Measurements from ENCODE around the gene TMEM207. TPM values are rescaled to one million over a fixed set of nuclear protein-coding genes. Genes with fewer than 3 reads are reported as not detected.

The TMEM207 gene
- total RNA-seq, result not detected
- long read RNA-seq, result 0 reads

GRCh38 chr3:190449801-190450200 lies at the start of gene TMEM207:
Gene TMEM207, minus strand, starts transcription at chr3:190449901. Its CDS starts 92 bp downstream, at chr3:190449809.
- no peak for ATAC-seq
- intact Hi-C loops (cut with DNase I), result no loop called here
- no peaks in the 10 kb centered on the region for H3K36me3 ChIP-seq
- H3K4me1 ChIP-seq, result no peaks in the 10 kb centered on the region
- H3K9me3 ChIP-seq, result no peaks in the 10 kb centered on the region
- DNase-seq, result no peak
- H3K27me3 ChIP-seq (ENCODE audit: low read depth), result no peaks in the 10 kb centered on the region
- no peak for TF ChIP-seq CTCF (IDR thresholded peaks at IDR 0.05)
- no peak within 1 kb of the TSS for H3K27ac ChIP-seq
- no peak within 1 kb of the TSS for H3K4me3 ChIP-seq

- no peaks in the 10 kb centered on the region for H3K9me3 ChIP-seq
- no peak overlapping the region for H3K4me3 ChIP-seq
- ATAC-seq, result no peak
- intact Hi-C loops (cut with DNase I), result no loop called here
- H3K4me1 ChIP-seq, result no peaks in the 10 kb centered on the region
- no peak for TF ChIP-seq CTCF (IDR thresholded peaks at IDR 0.05)
- no peaks in the 10 kb centered on the region for H3K27me3 ChIP-seq (ENCODE audit: low read depth)
- no peak for DNase-seq
- no peak overlapping the region for H3K27ac ChIP-seq
- no peaks in the 10 kb centered on the region for H3K36me3 ChIP-seq
These were observed 49.4 kb upstream of the TMEM207 start for GRCh38 chr3:190499122-190499521.

- no peak for ATAC-seq
- no peak overlapping the region for H3K27ac ChIP-seq
- TF ChIP-seq CTCF (IDR thresholded peaks at IDR 0.05), result no peak
- no peaks in the 10 kb centered on the region for H3K36me3 ChIP-seq
- H3K4me3 ChIP-seq, result no peak overlapping the region
- intact Hi-C loops (cut with DNase I), result no loop called here
- no peaks in the 10 kb centered on the region for H3K4me1 ChIP-seq
- no peaks in the 10 kb centered on the region for H3K27me3 ChIP-seq (ENCODE audit: low read depth)
- H3K9me3 ChIP-seq, result no peaks in the 10 kb centered on the region
- no peak for DNase-seq
These were observed 48.6 kb upstream of the TMEM207 start for GRCh38 chr3:190498293-190498692.

GRCh38 chr3:190497811-190498210 lies 48.1 kb upstream of the TMEM207 start:
- Histone ChIP-seq H3K27me3 (ENCODE audit: low read depth) (no peaks in the 10 kb centered on the region), H3K4me1 (no peaks in the 10 kb centered on the region), H3K4me3 (no peak overlapping the region), H3K27ac (no peak overlapping the region), H3K9me3 (no peaks in the 10 kb centered on the region), H3K36me3 (no peaks in the 10 kb centered on the region)
- no peak for TF ChIP-seq CTCF (IDR thresholded peaks at IDR 0.05)
- ATAC-seq (no peak), DNase-seq (no peak)
- intact Hi-C loops (cut with DNase I), result no loop called here

GRCh38 chr3:190496859-190497258 lies 47.2 kb upstream of the TMEM207 start:
- ATAC-seq, result no peak
- no peak overlapping the region for H3K27ac ChIP-seq
- no peaks in the 10 kb centered on the region for H3K27me3 ChIP-seq (ENCODE audit: low read depth)
- no peak for TF ChIP-seq CTCF (IDR thresholded peaks at IDR 0.05)
- intact Hi-C loops (cut with DNase I), result no loop called here
- no peaks in the 10 kb centered on the region for H3K4me1 ChIP-seq
- H3K9me3 ChIP-seq, result no peaks in the 10 kb centered on the region
- no peak for DNase-seq
- H3K4me3 ChIP-seq, result no peak overlapping the region
- no peaks in the 10 kb centered on the region for H3K36me3 ChIP-seq

- intact Hi-C loops (cut with DNase I), result no loop called here
- Histone ChIP-seq H3K4me1 (no peaks in the 10 kb centered on the region), H3K27me3 (ENCODE audit: low read depth) (no peaks in the 10 kb centered on the region), H3K9me3 (no peaks in the 10 kb centered on the region), H3K36me3 (no peaks in the 10 kb centered on the region), H3K4me3 (no peak overlapping the region), H3K27ac (no peak overlapping the region)
- no peak for TF ChIP-seq CTCF (IDR thresholded peaks at IDR 0.05)
- no peak for ATAC-seq
- DNase-seq, result no peak
These were observed 46.1 kb upstream of the TMEM207 start for GRCh38 chr3:190495796-190496195.

Measured in lower lobe of right lung (tissue), 2 donors.